IPS-18a (cell line): ENCODE data around the gene FOXL3.

Experiments used
- H3K27ac ChIP-seq: one replicate; pipeline ENCODE4 v1.5.1; 2013; ENCODE audit warnings: low read length
- H3K27me3 ChIP-seq: one replicate; pipeline ENCODE4 v1.6.1; 2013; ENCODE audit warnings: mild to moderate bottlenecking, low read length; ENCODE audit not compliant: control insufficient read depth, insufficient read depth
- H3K36me3 ChIP-seq: one replicate; pipeline ENCODE4 v1.6.1; 2013; ENCODE audit warnings: low read depth, low read length; ENCODE audit not compliant: control insufficient read depth
- H3K4me1 ChIP-seq: one replicate; pipeline ENCODE4 v1.6.1; 2013; ENCODE audit warnings: low read depth, low read length; ENCODE audit not compliant: control insufficient read depth
- H3K4me3 ChIP-seq: one replicate; pipeline ENCODE4 v1.5.1; 2013; ENCODE audit warnings: low read length
- H3K9ac ChIP-seq: one replicate; pipeline ENCODE4 v1.6.1; 2013; ENCODE audit warnings: mild to moderate bottlenecking, low read length, moderate library complexity
- H3K9me3 ChIP-seq: one replicate; pipeline ENCODE4 v1.6.1; 2013; ENCODE audit warnings: low read depth, low read length; ENCODE audit not compliant: control insufficient read depth

The FOXL3 gene

DNA sequence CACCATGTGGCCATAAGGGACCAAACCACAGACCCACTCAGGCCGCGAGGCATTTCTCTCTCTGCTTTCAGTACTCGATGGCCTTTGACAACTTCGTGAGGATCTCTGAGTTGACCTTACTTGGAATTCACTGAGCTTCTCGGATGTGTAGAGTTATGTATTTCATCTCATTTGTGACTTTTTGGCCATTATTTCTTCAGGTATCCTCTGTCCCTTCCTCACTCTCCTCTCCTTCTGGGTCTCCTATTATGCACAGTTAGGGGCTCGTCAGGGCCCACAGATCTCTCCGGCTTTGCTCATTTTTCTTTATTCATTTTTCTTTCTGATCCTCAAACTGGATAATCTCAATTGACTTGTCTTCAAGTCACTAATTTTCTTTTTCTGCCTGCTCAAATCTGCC is 16.6 kb upstream of the FOXL3 start:
- Histone ChIP-seq H3K4me1 (no peaks in the 10 kb centered on the region), H3K9ac (no peak overlapping the region), H3K4me3 (no peak overlapping the region), H3K36me3 (no peaks in the 10 kb centered on the region), H3K27ac (no peak overlapping the region), H3K27me3 (no peaks in the 10 kb centered on the region), H3K9me3 (peaks cover 10% of the 10 kb centered on the region)

DNA sequence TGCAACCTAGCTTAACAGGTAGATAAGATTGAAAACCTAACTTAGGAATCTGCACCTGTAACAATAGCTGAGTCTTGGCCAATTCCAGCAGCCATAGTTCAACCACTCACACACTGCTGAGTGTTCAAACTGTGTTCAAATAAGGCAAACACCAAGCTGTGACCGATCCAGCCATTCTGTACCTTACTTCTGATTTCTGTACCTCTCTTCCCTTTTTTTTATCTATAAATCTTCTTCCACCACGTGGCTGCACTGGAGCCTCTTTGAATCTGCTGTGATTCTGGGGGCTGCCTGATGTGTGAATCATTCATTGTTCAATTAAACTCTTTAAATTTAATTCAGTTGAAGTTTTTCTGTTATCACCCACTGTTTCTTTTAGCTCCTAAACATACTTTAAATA is 15.7 kb upstream of the FOXL3 start:
- Histone ChIP-seq H3K9me3 (peaks cover 10% of the 10 kb centered on the region), H3K4me1 (no peaks in the 10 kb centered on the region), H3K27me3 (no peaks in the 10 kb centered on the region), H3K36me3 (no peaks in the 10 kb centered on the region), H3K9ac (no peak overlapping the region), H3K4me3 (no peak overlapping the region), H3K27ac (no peak overlapping the region)

DNA sequence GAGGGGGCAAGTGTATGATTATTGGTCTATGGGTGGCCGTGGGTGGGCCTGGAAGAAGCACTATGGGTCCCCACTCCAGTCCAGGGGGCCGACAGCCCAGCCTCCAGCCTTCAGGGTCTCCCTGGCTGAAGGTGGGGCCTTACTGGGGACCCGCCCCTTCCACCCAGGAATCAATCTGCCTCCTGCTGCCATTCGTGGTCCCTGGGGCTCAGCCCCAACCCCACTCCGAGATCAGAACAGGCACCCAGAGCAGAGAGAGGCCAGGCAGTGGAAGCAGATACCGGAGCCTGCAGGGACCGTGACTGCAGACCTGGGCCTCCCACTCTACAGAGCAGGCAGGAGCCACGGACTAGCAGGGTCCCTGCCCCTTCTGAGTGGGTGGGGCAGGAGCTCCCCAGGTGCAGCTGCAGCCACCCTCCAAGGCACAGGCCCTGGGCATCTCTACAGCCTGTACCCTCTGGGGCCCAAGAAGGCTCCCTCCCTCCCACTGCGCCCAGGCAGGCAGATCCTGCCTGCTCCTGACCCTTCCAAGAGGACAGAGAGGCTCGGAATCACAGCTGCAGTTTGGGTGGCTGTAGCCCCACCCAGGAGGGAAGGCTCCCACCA is 13.6 kb upstream of the FOXL3 start:
- H3K9me3 ChIP-seq, result peaks cover 10% of the 10 kb centered on the region
- no peaks in the 10 kb centered on the region for H3K36me3 ChIP-seq
- no peaks in the 10 kb centered on the region for H3K4me1 ChIP-seq
- H3K27ac ChIP-seq, result no peak overlapping the region
- no peak overlapping the region for H3K9ac ChIP-seq
- H3K4me3 ChIP-seq, result no peak overlapping the region
- H3K27me3 ChIP-seq, result no peaks in the 10 kb centered on the region

GRCh38 chr7:277228-277627 is 12.7 kb upstream of the FOXL3 start:
- H3K27me3 ChIP-seq, result no peaks in the 10 kb centered on the region
- H3K4me3 ChIP-seq, result no peak overlapping the region

GRCh38 chr7:278081-278480 is 11.9 kb upstream of the FOXL3 start:
- Histone ChIP-seq H3K4me1 (no peaks in the 10 kb centered on the region), H3K4me3 (no peak overlapping the region), H3K27me3 (no peaks in the 10 kb centered on the region), H3K9me3 (peaks cover 10% of the 10 kb centered on the region), H3K9ac (no peak overlapping the region), H3K36me3 (no peaks in the 10 kb centered on the region), H3K27ac (no peak overlapping the region)

More at GRCh38 chr7:277228-277627, 12.7 kb upstream of the FOXL3 start:
- Histone ChIP-seq H3K36me3 (no peaks in the 10 kb centered on the region), H3K9me3 (peaks cover 10% of the 10 kb centered on the region), H3K4me1 (no peaks in the 10 kb centered on the region), H3K9ac (no peak overlapping the region), H3K27ac (no peak overlapping the region)

DNA sequence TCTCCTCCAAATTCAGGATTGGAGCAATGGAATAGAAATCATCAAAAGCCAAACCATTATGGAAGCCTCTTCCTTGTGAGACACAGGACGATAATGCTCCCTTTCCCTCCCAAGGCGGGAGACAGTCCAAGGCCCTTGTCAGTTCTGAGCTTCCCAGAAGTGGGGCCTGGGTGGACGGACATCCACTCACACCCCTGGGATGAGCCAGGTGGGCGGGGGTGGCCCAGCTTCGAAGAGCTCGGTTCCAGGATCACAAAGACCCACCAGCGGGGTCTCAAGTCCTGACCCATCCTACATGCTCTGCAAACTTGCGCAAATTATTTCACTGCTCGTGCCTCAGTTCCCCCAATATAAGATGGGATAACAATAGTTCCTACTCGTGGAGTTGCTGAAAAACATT is 10.1 kb upstream of the FOXL3 start:
- Histone ChIP-seq H3K27ac (no peak overlapping the region), H3K9ac (no peak overlapping the region), H3K4me3 (no peak overlapping the region), H3K36me3 (no peaks in the 10 kb centered on the region), H3K4me1 (no peaks in the 10 kb centered on the region), H3K9me3 (peaks cover 7% of the 10 kb centered on the region), H3K27me3 (no peaks in the 10 kb centered on the region)

GRCh38 chr7:280461-280860 is 9.5 kb upstream of the FOXL3 start:
- H3K4me3 ChIP-seq, result no peak overlapping the region
- H3K36me3 ChIP-seq, result no peaks in the 10 kb centered on the region
- no peak overlapping the region for H3K27ac ChIP-seq
- no peaks in the 10 kb centered on the region for H3K27me3 ChIP-seq
- no peak overlapping the region for H3K9ac ChIP-seq
- H3K4me1 ChIP-seq, result no peaks in the 10 kb centered on the region
- peaks cover 4% of the 10 kb centered on the region for H3K9me3 ChIP-seq

DNA sequence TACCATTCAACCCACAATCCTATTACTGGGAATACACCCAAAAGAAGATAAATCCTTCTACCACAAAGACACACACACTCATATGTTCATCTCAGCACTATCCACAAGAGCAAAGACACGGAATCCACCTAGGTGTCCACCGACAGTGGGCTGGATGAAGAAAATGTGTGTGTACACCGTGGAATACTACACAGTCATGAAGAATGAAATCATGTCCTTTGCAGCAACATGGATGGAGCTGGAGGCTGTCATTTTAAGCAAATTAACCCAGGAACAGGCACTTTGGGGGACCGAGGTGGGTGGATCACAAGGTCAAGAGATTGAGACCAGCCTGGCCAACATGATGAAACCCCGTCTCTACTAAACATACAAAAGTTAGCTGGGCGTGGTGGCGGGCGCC is 8.3 kb upstream of the FOXL3 start:
- Histone ChIP-seq H3K27me3 (no peaks in the 10 kb centered on the region), H3K27ac (no peak overlapping the region), H3K9ac (no peak overlapping the region), H3K9me3 (no peaks in the 10 kb centered on the region), H3K4me1 (no peaks in the 10 kb centered on the region), H3K4me3 (no peak overlapping the region), H3K36me3 (no peaks in the 10 kb centered on the region)

DNA sequence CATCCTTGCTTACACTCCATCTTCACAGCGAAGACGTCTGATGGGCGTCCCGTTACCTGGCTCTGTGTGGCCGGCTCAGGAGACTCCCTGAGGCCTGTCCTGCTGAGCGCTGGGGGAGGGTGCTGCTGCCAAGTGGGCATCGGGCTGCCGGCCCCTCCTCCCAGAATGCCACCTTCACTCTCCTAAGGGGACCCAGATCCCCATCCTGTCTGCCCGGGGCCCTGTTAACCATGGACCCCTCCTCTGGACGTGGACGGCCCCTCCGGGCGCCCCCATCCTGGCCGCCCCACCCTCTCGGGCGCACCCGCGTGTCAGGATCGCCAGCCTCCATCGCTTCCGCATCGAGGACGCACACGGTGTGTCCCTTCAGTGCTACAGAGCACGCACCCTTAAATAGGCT is 7.3 kb upstream of the FOXL3 start:
- Histone ChIP-seq H3K4me3 (no peak overlapping the region), H3K27ac (no peak overlapping the region), H3K9me3 (no peaks in the 10 kb centered on the region), H3K9ac (no peak overlapping the region), H3K36me3 (no peaks in the 10 kb centered on the region), H3K4me1 (no peaks in the 10 kb centered on the region), H3K27me3 (peaks cover 6% of the 10 kb centered on the region)

DNA sequence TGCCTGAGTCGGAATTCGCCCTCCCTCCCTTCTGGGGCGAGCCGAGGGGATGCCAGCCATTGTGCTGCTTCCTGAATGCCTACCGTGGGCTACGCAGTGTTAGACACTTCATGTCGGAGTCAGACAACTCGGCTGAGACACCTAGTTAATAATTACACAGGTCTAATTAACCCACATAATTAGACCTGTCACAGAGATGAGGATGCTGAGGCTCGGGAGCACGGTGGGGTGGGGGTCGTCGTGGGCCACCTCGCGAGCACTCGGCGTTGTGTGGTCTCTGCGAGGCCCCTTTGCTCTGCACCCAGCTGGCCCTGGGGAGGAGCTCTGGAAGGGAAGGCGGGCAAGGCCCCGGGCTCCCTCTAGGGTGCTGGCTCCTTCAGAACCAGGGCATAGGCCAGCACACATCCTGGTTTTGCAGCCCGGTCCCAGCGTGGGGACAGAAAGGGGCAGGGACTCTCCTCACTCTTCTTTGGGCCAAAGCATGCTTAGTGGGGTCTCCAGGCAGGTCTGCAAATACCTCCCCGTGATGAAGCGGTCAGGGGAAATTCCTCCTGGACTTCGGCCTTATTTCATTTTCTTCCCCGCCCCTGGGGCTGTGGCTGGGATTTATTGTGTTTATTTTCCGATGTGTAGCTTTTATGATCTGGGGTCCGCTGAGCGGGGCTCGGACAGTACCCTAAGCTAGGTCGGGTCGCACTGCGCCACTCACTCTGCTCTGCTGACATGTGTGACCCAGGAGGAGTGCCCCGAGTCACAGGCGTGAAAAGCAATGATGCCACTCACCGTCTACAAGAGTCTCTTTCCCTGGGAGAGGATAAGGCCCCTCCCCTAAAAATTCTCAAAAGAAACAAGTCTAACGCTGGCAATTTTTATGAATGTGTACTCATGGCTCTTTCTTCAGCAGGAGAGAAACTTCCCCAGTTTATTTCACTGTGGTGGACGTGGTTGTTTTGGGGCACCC is 4.9 kb upstream of the FOXL3 start:
- Histone ChIP-seq H3K27me3 (peaks cover 30% of the 10 kb centered on the region), H3K4me3 (no peak overlapping the region), H3K9me3 (no peaks in the 10 kb centered on the region), H3K4me1 (no peaks in the 10 kb centered on the region), H3K27ac (no peak overlapping the region), H3K9ac (no peak overlapping the region), H3K36me3 (no peaks in the 10 kb centered on the region)

GRCh38 chr7:285731-286130 is 4.2 kb upstream of the FOXL3 start:
- no peak overlapping the region for H3K27ac ChIP-seq
- H3K9ac ChIP-seq, result no peak overlapping the region
- H3K36me3 ChIP-seq, result no peaks in the 10 kb centered on the region
- no peak overlapping the region for H3K4me3 ChIP-seq
- no peaks in the 10 kb centered on the region for H3K9me3 ChIP-seq
- no peaks in the 10 kb centered on the region for H3K4me1 ChIP-seq
- H3K27me3 ChIP-seq, result peaks cover 37% of the 10 kb centered on the region

DNA sequence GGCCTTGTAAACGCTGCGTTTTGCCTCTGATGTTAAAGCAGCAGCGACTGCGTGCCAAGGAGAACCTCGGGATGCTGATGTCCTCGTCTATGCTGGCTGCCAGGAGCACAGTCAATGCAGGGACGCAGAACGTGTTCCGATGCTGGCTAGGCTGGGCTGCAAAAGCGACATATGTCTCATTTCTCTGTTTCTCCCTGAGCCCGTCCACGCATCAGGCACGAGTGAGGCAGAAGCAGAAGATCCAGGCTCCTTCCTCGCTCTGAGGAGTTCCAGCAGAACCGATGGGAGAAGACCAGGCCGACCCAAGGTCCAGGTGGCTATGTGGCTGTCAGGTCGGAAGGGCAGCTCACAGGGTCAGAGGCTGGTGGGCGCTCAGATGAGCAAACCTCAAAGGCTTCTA is 3.7 kb upstream of the FOXL3 start:
- no peak overlapping the region for H3K4me3 ChIP-seq
- peaks cover 42% of the 10 kb centered on the region for H3K27me3 ChIP-seq
- no peak overlapping the region for H3K9ac ChIP-seq
- H3K36me3 ChIP-seq, result no peaks in the 10 kb centered on the region
- H3K4me1 ChIP-seq, result no peaks in the 10 kb centered on the region
- no peak overlapping the region for H3K27ac ChIP-seq
- no peaks in the 10 kb centered on the region for H3K9me3 ChIP-seq
